Lower leg skin (tissue), 3 donors: Measurements from ENCODE around the gene STRA6.

ENCODE experiments used
- POLR2A ChIP-seq, 2 donors: fragments of 450-650 bp; IDR thresholded peaks; one replicate each; pipeline ENCODE4 v1.6.1; 2016 to 2017; ENCODE audit warnings: antibody characterized with exemption in 2 of 2, mild to moderate bottlenecking in 1 of 2, moderate library complexity in 1 of 2
- TF ChIP-seq, protein P1 (sequence below), 3 donors: fragments of 450-650 bp; IDR thresholded peaks; one replicate each; pipeline ENCODE4 v1.5.1; 2016; ENCODE audit warnings: antibody characterized with exemption in 3 of 3, mild to moderate bottlenecking in 3 of 3, moderate library complexity in 2 of 3

GRCh38 chr15:74193299-74193718 lies 9.3 kb downstream of the STRA6 start:
- TF ChIP-seq, protein P1, sequence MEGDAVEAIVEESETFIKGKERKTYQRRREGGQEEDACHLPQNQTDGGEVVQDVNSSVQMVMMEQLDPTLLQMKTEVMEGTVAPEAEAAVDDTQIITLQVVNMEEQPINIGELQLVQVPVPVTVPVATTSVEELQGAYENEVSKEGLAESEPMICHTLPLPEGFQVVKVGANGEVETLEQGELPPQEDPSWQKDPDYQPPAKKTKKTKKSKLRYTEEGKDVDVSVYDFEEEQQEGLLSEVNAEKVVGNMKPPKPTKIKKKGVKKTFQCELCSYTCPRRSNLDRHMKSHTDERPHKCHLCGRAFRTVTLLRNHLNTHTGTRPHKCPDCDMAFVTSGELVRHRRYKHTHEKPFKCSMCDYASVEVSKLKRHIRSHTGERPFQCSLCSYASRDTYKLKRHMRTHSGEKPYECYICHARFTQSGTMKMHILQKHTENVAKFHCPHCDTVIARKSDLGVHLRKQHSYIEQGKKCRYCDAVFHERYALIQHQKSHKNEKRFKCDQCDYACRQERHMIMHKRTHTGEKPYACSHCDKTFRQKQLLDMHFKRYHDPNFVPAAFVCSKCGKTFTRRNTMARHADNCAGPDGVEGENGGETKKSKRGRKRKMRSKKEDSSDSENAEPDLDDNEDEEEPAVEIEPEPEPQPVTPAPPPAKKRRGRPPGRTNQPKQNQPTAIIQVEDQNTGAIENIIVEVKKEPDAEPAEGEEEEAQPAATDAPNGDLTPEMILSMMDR (IDR thresholded peaks at IDR 0.05) = no peak
- TF ChIP-seq POLR2A (IDR thresholded peaks at IDR 0.05) = no peak
